IMR-90 (cell line): ENCODE measurements around the gene SAP30BP. TPM values are rescaled to one million over a fixed set of nuclear protein-coding genes. Genes with fewer than 3 reads are reported as not detected.

Experiments
- ATAC-seq: fragments of 200-7000 bp; cut with Tn5 transposase; 2 replicates; pipeline ENCODE4 v1.9.1; 2020; ENCODE audit warnings: low read depth, mild to moderate bottlenecking, moderate library complexity
- BruUV-seq: library from RNA; stranded (reverse); fragments of 400-500 nt; replicated peaks from 2 replicates; lab custom pipeline; 2021; lab: Mats Ljungman, UMichigan
- CTCF ChIA-PET: fragments of 300-600 bp; formaldehyde crosslinking; extraction: SDS; loops from one replicate; lab custom pipeline; 2021; ENCODE audit warnings: antibody characterized with exemption; lab: Yijun Ruan, JAX
- POLR2A ChIA-PET: fragments of 300-600 bp; sonication (Branson Sonifier 250); formaldehyde crosslinking; loops from one replicate; lab custom pipeline; 2022; ENCODE audit warnings: antibody characterized with exemption; ENCODE audit not compliant: unreplicated experiment; lab: Charles Lee
- DNase-seq: peaks from one replicate; pipeline ENCODE4 v3.0.0; 2013
- H2AFZ ChIP-seq: replicated peaks from 2 replicates; pipeline ENCODE3; 2013; ENCODE audit warnings: low read length, mild to moderate bottlenecking; ENCODE audit not compliant: poor library complexity
- H2AK5ac ChIP-seq: 2 replicates; pipeline ENCODE4 v1.6.1; 2013; ENCODE audit warnings: low read depth, low read length, inconsistent platforms
- H2AK9ac ChIP-seq: replicated peaks from 2 replicates; pipeline ENCODE3; 2013; ENCODE audit warnings: mild to moderate bottlenecking, low read depth, low read length, moderate library complexity; ENCODE audit not compliant: poor library complexity
- H2BK120ac ChIP-seq: 2 replicates; pipeline ENCODE4 v1.6.1; 2013; ENCODE audit warnings: low read depth, low read length, inconsistent platforms
- H2BK15ac ChIP-seq: 3 replicates; pipeline ENCODE4 v1.6.1; 2013; ENCODE audit warnings: low read depth, low read length, inconsistent platforms
- H2BK20ac ChIP-seq: 2 replicates; pipeline ENCODE4 v1.6.1; 2013; ENCODE audit warnings: low read depth, mild to moderate bottlenecking, inconsistent platforms, low read length, moderate library complexity
- H2BK5ac ChIP-seq: 2 replicates; pipeline ENCODE4 v1.6.1; 2013; ENCODE audit warnings: mild to moderate bottlenecking, low read depth, low read length, inconsistent platforms; ENCODE audit not compliant: poor library complexity, severe bottlenecking
- H3K14ac ChIP-seq: replicated peaks from 2 replicates; pipeline ENCODE4 v1.6.1; 2013; ENCODE audit warnings: low read depth, low read length, inconsistent platforms
- H3K18ac ChIP-seq: 2 replicates; pipeline ENCODE4 v1.6.1; 2013; ENCODE audit warnings: low read depth, low read length, control low read depth
- H3K23ac ChIP-seq: 2 replicates; pipeline ENCODE4 v1.6.1; 2013; ENCODE audit warnings: low read depth, low read length, inconsistent platforms
- H3K27ac ChIP-seq: 2 replicates; pipeline ENCODE4 v1.5.1; 2013; ENCODE audit warnings: mild to moderate bottlenecking, control low read depth, low read length; ENCODE audit not compliant: insufficient read depth
- H3K27me3 ChIP-seq: 2 replicates; pipeline ENCODE4 v1.6.1; 2013; ENCODE audit warnings: low read length; ENCODE audit not compliant: control insufficient read depth, insufficient read depth
- H3K36me3 ChIP-seq: 2 replicates; pipeline ENCODE4 v1.6.1; 2013; ENCODE audit warnings: low read length, mixed read lengths; ENCODE audit not compliant: control insufficient read depth, insufficient read depth
- H3K4ac ChIP-seq: 2 replicates; pipeline ENCODE4 v1.6.1; 2013; ENCODE audit warnings: low read depth, low read length, inconsistent platforms
- H3K4me1 ChIP-seq: 2 replicates; pipeline ENCODE4 v1.6.1; 2013; ENCODE audit warnings: low read length, mixed read lengths; ENCODE audit not compliant: control insufficient read depth, insufficient read depth
- H3K4me2 ChIP-seq: 2 replicates; pipeline ENCODE4 v1.6.1; 2013; ENCODE audit warnings: low read depth, mild to moderate bottlenecking, control low read depth, low read length, moderate library complexity
- H3K4me3 ChIP-seq: 2 replicates; pipeline ENCODE4 v1.5.1; 2013; ENCODE audit warnings: low read depth, mild to moderate bottlenecking, control low read depth, low read length, moderate library complexity; ENCODE audit not compliant: insufficient read depth
- H3K56ac ChIP-seq: 2 replicates; pipeline ENCODE4 v1.6.1; 2013; ENCODE audit warnings: low read length, inconsistent platforms; ENCODE audit not compliant: insufficient read depth; ENCODE audit errors: extremely low read depth
- H3K79me1 ChIP-seq, 2 experiments: 2 replicates each; pipeline ENCODE4 v1.6.1; 2013; ENCODE audit warnings: low read length in 2 of 2, inconsistent platforms in 1 of 2, low read depth in 1 of 2
- H3K9ac ChIP-seq: 2 replicates; pipeline ENCODE4 v1.6.1; 2013; ENCODE audit warnings: low read depth, low read length, control low read depth
- H3K9me1 ChIP-seq: 2 replicates; pipeline ENCODE4 v1.6.1; 2013; ENCODE audit warnings: low read length, inconsistent platforms; ENCODE audit not compliant: insufficient read depth
- H3K9me3 ChIP-seq: 2 replicates; pipeline ENCODE4 v1.6.1; 2013; ENCODE audit warnings: low read length; ENCODE audit not compliant: control insufficient read depth, insufficient read depth
- H4K20me1 ChIP-seq: 2 replicates; pipeline ENCODE4 v1.6.1; 2013; ENCODE audit warnings: low read length, inconsistent platforms; ENCODE audit not compliant: insufficient read depth
- H4K5ac ChIP-seq: 2 replicates; pipeline ENCODE4 v1.6.1; 2013; ENCODE audit warnings: mild to moderate bottlenecking, low read depth, low read length, control low read depth
- H4K8ac ChIP-seq, 2 experiments: 2 replicates each; pipeline ENCODE4 v1.6.1; 2013; ENCODE audit warnings: low read depth in 2 of 2, low read length in 2 of 2, control low read depth in 1 of 2, inconsistent platforms in 1 of 2
- H4K91ac ChIP-seq: 2 replicates; pipeline ENCODE4 v1.6.1; 2013; ENCODE audit warnings: low read depth, low read length, inconsistent platforms; ENCODE audit not compliant: insufficient read depth
- BHLHE40 ChIP-seq: fragments of 150-350 bp; IDR thresholded peaks from 2 replicates; pipeline ENCODE4 v1.6.1; 2016; ENCODE audit warnings: mild to moderate bottlenecking, low read depth, low read length
- CEBPB ChIP-seq: IDR thresholded peaks from 2 replicates; pipeline ENCODE4 v1.6.1; 2012; ENCODE audit warnings: low read depth, low read length, improper control_type of control experiment
- CHD1 ChIP-seq: IDR thresholded peaks from 2 replicates; pipeline ENCODE4 v1.6.1; 2012; ENCODE audit warnings: low read depth, low read length, improper control_type of control experiment
- FOS ChIP-seq: fragments of 150-350 bp; IDR thresholded peaks from 2 replicates; pipeline ENCODE4 v1.6.1; 2016; ENCODE audit warnings: low read depth, low read length
- MAFK ChIP-seq: IDR thresholded peaks from 2 replicates; pipeline ENCODE4 v1.6.1; 2012; ENCODE audit warnings: low read depth, low read length, improper control_type of control experiment
- MAZ ChIP-seq: IDR thresholded peaks from 2 replicates; pipeline ENCODE4 v1.6.1; 2012; ENCODE audit warnings: low read depth, mild to moderate bottlenecking, low read length, improper control_type of control experiment, moderate library complexity, borderline replicate concordance
- MXI1 ChIP-seq: IDR thresholded peaks from 2 replicates; pipeline ENCODE4 v1.6.1; 2012; ENCODE audit warnings: low read depth, mild to moderate bottlenecking, low read length, moderate library complexity, borderline replicate concordance
- NFE2L2 ChIP-seq: fragments of 150-350 bp; IDR thresholded peaks from 2 replicates; pipeline ENCODE4 v1.6.1; 2016; ENCODE audit warnings: low read depth, mild to moderate bottlenecking, low read length
- POLR2A ChIP-seq: IDR thresholded peaks from 2 replicates; pipeline ENCODE4 v1.6.1; 2012; ENCODE audit warnings: mild to moderate bottlenecking, low read depth, low read length
- RAD21 ChIP-seq: IDR thresholded peaks from 2 replicates; pipeline ENCODE4 v1.6.1; 2012; ENCODE audit warnings: low read length, improper control_type of control experiment
- RCOR1 ChIP-seq: IDR thresholded peaks from 2 replicates; pipeline ENCODE4 v1.6.1; 2012; ENCODE audit warnings: mild to moderate bottlenecking, low read length, improper control_type of control experiment; ENCODE audit not compliant: insufficient replicate concordance
- RFX5 ChIP-seq: IDR thresholded peaks from 2 replicates; pipeline ENCODE4 v1.8.0; 2012; ENCODE audit warnings: low read depth, mild to moderate bottlenecking, low read length, moderate library complexity
- SMC3 ChIP-seq: fragments of 150-350 bp; IDR thresholded peaks from 2 replicates; pipeline ENCODE4 v1.6.1; 2016; ENCODE audit warnings: low read depth, mild to moderate bottlenecking, antibody characterized with exemption, low read length, moderate library complexity
- WGBS, 2 experiments: methylation state at CpG; one replicate each; pipeline versions ENCODE4 v1.1.5 to v1.1.7; 2013; ENCODE audit warnings: missing lambda C conversion rate in 2 of 2; ENCODE audit not compliant: insufficient read length in 1 of 2; ENCODE audit errors: extremely low coverage in 2 of 2; 5-methylcytosine and 5-hydroxymethylcytosine counted together
- dilution Hi-C: fragments of 300-500 bp; cut with HindIII; formaldehyde crosslinking; loops from one replicate; pipeline ENCODE4 v1.14.3; 2018; ENCODE audit warnings: low sequenced_read_pairs; ENCODE audit not compliant: unreplicated experiment
- in situ Hi-C: fragments of 300-500 bp; cut with MboI; formaldehyde crosslinking; loops from 3 replicates; pipeline ENCODE4 v1.14.3; 2019; ENCODE audit warnings: low sequenced_read_pairs, inconsistent platforms, mixed read lengths
- intact Hi-C: fragments of 100-400 bp; cut with micrococcal nuclease; formaldehyde crosslinking; loops from 2 replicates; pipeline ENCODE4 v1.10.0; 2022
- polyA plus RNA-seq, 3 experiments: library from polyadenylated mRNA; depleted of rRNA; stranded (reverse); fragments of >200 nt; gene quantifications; 2 replicates each; pipeline ENCODE4 v1.2.3, GENCODE V29; 2012; ENCODE audit warnings: low replicate concordance in 1 of 3
- total RNA-seq: library from RNA; depleted of rRNA; stranded (reverse); fragments of >200 nt; gene quantifications from 2 replicates; pipeline ENCODE4 v1.2.3, GENCODE V29; 2012
- TF ChIP-seq, protein P1 (sequence below): conservative IDR thresholded peaks from 2 replicates; pipeline ENCODE4 v1.5.1; 2012; ENCODE audit warnings: mild to moderate bottlenecking, low read depth, low read length, improper control_type of control experiment
- TF ChIP-seq, protein P2 (sequence below): fragments of 150-350 bp; IDR thresholded peaks from 2 replicates; pipeline ENCODE4 v1.6.1; 2017; ENCODE audit warnings: mild to moderate bottlenecking, antibody characterized with exemption, low read length, low read depth
- TF ChIP-seq, protein P3 (sequence below): fragments of 150-350 bp; IDR thresholded peaks from 2 replicates; pipeline ENCODE4 v1.6.1; 2016; ENCODE audit warnings: low read depth, mild to moderate bottlenecking, low read length, moderate library complexity, borderline replicate concordance

Gene SAP30BP
- total and polyA plus RNA-seq, 2 of the 4 experiments (the other 2 are of a cell fraction): 70.4 to 139 TPM

DNA sequence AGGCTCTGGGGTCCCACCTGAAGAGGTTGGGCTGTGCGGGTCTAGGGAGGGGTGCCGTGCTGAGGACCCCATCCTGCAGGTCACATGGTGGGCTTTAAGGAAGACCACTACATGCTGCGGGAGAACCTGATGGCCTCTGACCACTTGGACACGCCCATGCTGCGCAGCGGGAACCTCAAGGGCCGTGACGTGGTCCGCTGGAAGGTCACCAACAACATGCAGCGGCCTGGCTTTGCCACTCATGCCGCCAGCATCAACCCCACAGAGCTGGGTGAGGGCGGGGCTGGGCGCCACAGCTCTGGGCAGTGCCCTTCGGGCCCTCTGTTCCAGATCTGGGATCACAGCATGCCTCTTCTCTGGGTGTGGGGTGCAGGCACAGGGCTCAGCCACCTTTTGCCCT is 72.7 kb downstream of the SAP30BP start:
- no peak overlapping the region for H4K91ac ChIP-seq
- no peak overlapping the region for H3K4me2 ChIP-seq
- H3K9me3 ChIP-seq: no peaks in the 10 kb centered on the region
- no peak overlapping the region for H3K18ac ChIP-seq
- DNase-seq: no peak
- WGBS, 2 experiments: 88% methylated on average over 4 of the region's 14 CpGs; no CpG with 5 or more reads in 1 of the 2 experiments
- no peak overlapping the region for H3K4ac ChIP-seq
- H2AK5ac ChIP-seq: no peak overlapping the region
- H3K27me3 ChIP-seq: peaks cover 2% of the 10 kb centered on the region; the same call in 1 of the 2 replicates
- in situ Hi-C loops (loop anchor here (10.0 kb wide), 1 partner anchor 315 kb away; no protein-coding TSS in a partner anchor), dilution Hi-C loops (no loop called here), intact Hi-C loops (no loop called here)
- no TSS peak for BruUV-seq
- no peak for TF ChIP-seq MAZ
- TF ChIP-seq POLR2A: no peak
- TF ChIP-seq CEBPB: no peak
- TF ChIP-seq FOS: no peak
- TF ChIP-seq RFX5: no peak
- TF ChIP-seq, protein P1, sequence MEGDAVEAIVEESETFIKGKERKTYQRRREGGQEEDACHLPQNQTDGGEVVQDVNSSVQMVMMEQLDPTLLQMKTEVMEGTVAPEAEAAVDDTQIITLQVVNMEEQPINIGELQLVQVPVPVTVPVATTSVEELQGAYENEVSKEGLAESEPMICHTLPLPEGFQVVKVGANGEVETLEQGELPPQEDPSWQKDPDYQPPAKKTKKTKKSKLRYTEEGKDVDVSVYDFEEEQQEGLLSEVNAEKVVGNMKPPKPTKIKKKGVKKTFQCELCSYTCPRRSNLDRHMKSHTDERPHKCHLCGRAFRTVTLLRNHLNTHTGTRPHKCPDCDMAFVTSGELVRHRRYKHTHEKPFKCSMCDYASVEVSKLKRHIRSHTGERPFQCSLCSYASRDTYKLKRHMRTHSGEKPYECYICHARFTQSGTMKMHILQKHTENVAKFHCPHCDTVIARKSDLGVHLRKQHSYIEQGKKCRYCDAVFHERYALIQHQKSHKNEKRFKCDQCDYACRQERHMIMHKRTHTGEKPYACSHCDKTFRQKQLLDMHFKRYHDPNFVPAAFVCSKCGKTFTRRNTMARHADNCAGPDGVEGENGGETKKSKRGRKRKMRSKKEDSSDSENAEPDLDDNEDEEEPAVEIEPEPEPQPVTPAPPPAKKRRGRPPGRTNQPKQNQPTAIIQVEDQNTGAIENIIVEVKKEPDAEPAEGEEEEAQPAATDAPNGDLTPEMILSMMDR: no peak
- no peak for TF ChIP-seq BHLHE40
- TF ChIP-seq RCOR1: no peak
- no peak for TF ChIP-seq RAD21
- no peak for TF ChIP-seq NFE2L2
- TF ChIP-seq, protein P2, sequence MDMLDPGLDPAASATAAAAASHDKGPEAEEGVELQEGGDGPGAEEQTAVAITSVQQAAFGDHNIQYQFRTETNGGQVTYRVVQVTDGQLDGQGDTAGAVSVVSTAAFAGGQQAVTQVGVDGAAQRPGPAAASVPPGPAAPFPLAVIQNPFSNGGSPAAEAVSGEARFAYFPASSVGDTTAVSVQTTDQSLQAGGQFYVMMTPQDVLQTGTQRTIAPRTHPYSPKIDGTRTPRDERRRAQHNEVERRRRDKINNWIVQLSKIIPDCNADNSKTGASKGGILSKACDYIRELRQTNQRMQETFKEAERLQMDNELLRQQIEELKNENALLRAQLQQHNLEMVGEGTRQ: no peak
- TF ChIP-seq MXI1: no peak
- no peak for TF ChIP-seq MAFK
- TF ChIP-seq, protein P3, sequence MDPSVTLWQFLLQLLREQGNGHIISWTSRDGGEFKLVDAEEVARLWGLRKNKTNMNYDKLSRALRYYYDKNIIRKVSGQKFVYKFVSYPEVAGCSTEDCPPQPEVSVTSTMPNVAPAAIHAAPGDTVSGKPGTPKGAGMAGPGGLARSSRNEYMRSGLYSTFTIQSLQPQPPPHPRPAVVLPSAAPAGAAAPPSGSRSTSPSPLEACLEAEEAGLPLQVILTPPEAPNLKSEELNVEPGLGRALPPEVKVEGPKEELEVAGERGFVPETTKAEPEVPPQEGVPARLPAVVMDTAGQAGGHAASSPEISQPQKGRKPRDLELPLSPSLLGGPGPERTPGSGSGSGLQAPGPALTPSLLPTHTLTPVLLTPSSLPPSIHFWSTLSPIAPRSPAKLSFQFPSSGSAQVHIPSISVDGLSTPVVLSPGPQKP: no peak
- no peak for TF ChIP-seq CHD1
- no peak for TF ChIP-seq SMC3
- H3K14ac ChIP-seq: no peak overlapping the region
- no peak overlapping the region for H2BK5ac ChIP-seq
- no peaks in the 10 kb centered on the region for H3K9me1 ChIP-seq
- no peak overlapping the region for H2AFZ ChIP-seq
- no peak overlapping the region for H3K23ac ChIP-seq
- ATAC-seq: no peak
- no peak overlapping the region for H3K56ac ChIP-seq
- no peak overlapping the region for H4K8ac ChIP-seq
- no peak overlapping the region for H3K27ac ChIP-seq
- H2BK120ac ChIP-seq: no peak overlapping the region
- no peak overlapping the region for H2BK15ac ChIP-seq
- no peaks in the 10 kb centered on the region for H4K20me1 ChIP-seq
- no peaks in the 10 kb centered on the region for H3K4me1 ChIP-seq
- no peak overlapping the region for H3K4me3 ChIP-seq
- CTCF ChIA-PET: no interaction called here
- H2AK9ac ChIP-seq: no peak overlapping the region
- no peak overlapping the region for H2BK20ac ChIP-seq
- H3K36me3 ChIP-seq: no peaks in the 10 kb centered on the region
- no peak overlapping the region for H4K5ac ChIP-seq
- H3K79me1 ChIP-seq: no peaks in the 10 kb centered on the region
- no peak overlapping the region for H3K9ac ChIP-seq
- POLR2A ChIA-PET: no interaction called here
